Hepatocyte (in vitro differentiated cells): ENCODE measurements around the gene MYOT. TPM values are rescaled to one million over a fixed set of nuclear protein-coding genes. Genes with fewer than 3 reads are reported as not detected.
"Not testable (repeated sequence)": the region's sequence is repeated elsewhere in the genome, so short reads cannot be mapped to it uniquely, and the experiment has no call there.

ENCODE experiments used
- DNase-seq: peaks from one replicate; pipeline ENCODE4 v3.0.0-alpha.2; 2016; ENCODE audit warnings: low spot score
- H2AFZ ChIP-seq: fragments of 200-600 bp; sonication (generic); 2 replicates; pipeline ENCODE4 v1.6.0; 2016; ENCODE audit warnings: antibody characterized with exemption, mild to moderate bottlenecking
- H3K27ac ChIP-seq: fragments of 200-600 bp; sonication (generic); 2 replicates; pipeline ENCODE4 v1.5.1; 2016; ENCODE audit warnings: mild to moderate bottlenecking
- H3K27me3 ChIP-seq: fragments of 200-600 bp; sonication (generic); 2 replicates; pipeline ENCODE4 v1.6.1; 2016
- H3K36me3 ChIP-seq: fragments of 200-600 bp; sonication (generic); replicated peaks from 2 replicates; pipeline ENCODE4 v1.5.1; 2016; ENCODE audit warnings: low read depth; ENCODE audit not compliant: insufficient read depth
- H3K4me1 ChIP-seq: fragments of 200-600 bp; sonication (generic); 2 replicates; pipeline ENCODE4 v1.5.1; 2016; ENCODE audit warnings: mild to moderate bottlenecking, moderate library complexity; ENCODE audit not compliant: insufficient read depth
- H3K4me2 ChIP-seq: fragments of 200-600 bp; sonication (generic); 2 replicates; pipeline ENCODE4 v1.6.0; 2016
- H3K4me3 ChIP-seq: fragments of 200-600 bp; sonication (generic); 2 replicates; pipeline ENCODE4 v1.5.1; 2016; ENCODE audit warnings: mild to moderate bottlenecking
- H3K79me2 ChIP-seq: fragments of 200-600 bp; sonication (generic); 2 replicates; pipeline ENCODE4 v1.6.0; 2017; ENCODE audit warnings: mild to moderate bottlenecking
- H3K9me2 ChIP-seq: fragments of 200-600 bp; sonication (generic); replicated peaks from 2 replicates; pipeline ENCODE4 v1.6.0; 2017; ENCODE audit warnings: mild to moderate bottlenecking; ENCODE audit not compliant: insufficient read depth
- H3K9me3 ChIP-seq: fragments of 200-600 bp; sonication (generic); 2 replicates; pipeline ENCODE4 v1.5.1; 2016; ENCODE audit warnings: low read depth, mild to moderate bottlenecking
- H4K20me1 ChIP-seq: fragments of 200-600 bp; sonication (generic); 2 replicates; pipeline ENCODE4 v1.6.0; 2016; ENCODE audit warnings: mild to moderate bottlenecking; ENCODE audit not compliant: insufficient read depth, poor library complexity, severe bottlenecking
- CTCF ChIP-seq: fragments of 200-600 bp; sonication (generic); IDR thresholded peaks from 2 replicates; pipeline ENCODE4 v1.5.1; 2016; ENCODE audit warnings: antibody characterized with exemption, mild to moderate bottlenecking; ENCODE audit not compliant: poor library complexity
- EZH2 ChIP-seq: fragments of 200-600 bp; sonication (generic); IDR thresholded peaks from 2 replicates; pipeline ENCODE4 v1.6.1; 2016; ENCODE audit warnings: antibody characterized with exemption, mild to moderate bottlenecking, borderline replicate concordance
- EZH2phosphoT487 ChIP-seq: fragments of 200-600 bp; sonication (generic); IDR thresholded peaks from one replicate; pipeline ENCODE4 v1.6.1; 2018; ENCODE audit warnings: antibody characterized with exemption, mild to moderate bottlenecking, low read depth, moderate library complexity; ENCODE audit not compliant: unreplicated experiment, severe bottlenecking
- WGBS: methylation state at CpG from one replicate; pipeline ENCODE4 v1.1.6; 2016; ENCODE audit warnings: low lambda C conversion rate; ENCODE audit errors: missing lambda C conversion rate; 5-methylcytosine and 5-hydroxymethylcytosine counted together
- polyA plus RNA-seq: library from polyadenylated mRNA; unstranded; fragments of >200 nt; fragmentation: Nextera tagmentation; extraction: Ambion mirVana; gene quantifications from 2 replicates; pipeline ENCODE4 v1.2.1, GENCODE V29; 2016
- total RNA-seq: library from RNA; depleted of rRNA; stranded (reverse); fragments of >200 nt; gene quantifications from 2 replicates; pipeline ENCODE4 v1.2.3, GENCODE V29; 2014

Gene MYOT
- total and polyA plus RNA-seq, 2 experiments from 2014 or later, result not detected

- Histone ChIP-seq H3K4me3 (no peak overlapping the region), H3K79me2 (no peaks in the 10 kb centered on the region), H3K27me3 (peaks cover 3% of the 10 kb centered on the region), H3K4me2 (no peak overlapping the region), H3K36me3 (no peaks in the 10 kb centered on the region), H3K9me2 (no peaks in the 10 kb centered on the region), H3K9me3 (no peaks in the 10 kb centered on the region), H3K4me1 (no peaks in the 10 kb centered on the region), H4K20me1 (no peaks in the 10 kb centered on the region), H3K27ac (no peak overlapping the region), H2AFZ (no peak overlapping the region)
- WGBS, result 90% methylated on average over 3 of the region's 3 CpGs
- no peak for DNase-seq
- TF ChIP-seq EZH2 (no peak), EZH2phosphoT487 (no peak), CTCF (no peak)
These were observed 5.4 kb upstream of the MYOT start for GRCh38 chr5:137862251-137862650.

DNA sequence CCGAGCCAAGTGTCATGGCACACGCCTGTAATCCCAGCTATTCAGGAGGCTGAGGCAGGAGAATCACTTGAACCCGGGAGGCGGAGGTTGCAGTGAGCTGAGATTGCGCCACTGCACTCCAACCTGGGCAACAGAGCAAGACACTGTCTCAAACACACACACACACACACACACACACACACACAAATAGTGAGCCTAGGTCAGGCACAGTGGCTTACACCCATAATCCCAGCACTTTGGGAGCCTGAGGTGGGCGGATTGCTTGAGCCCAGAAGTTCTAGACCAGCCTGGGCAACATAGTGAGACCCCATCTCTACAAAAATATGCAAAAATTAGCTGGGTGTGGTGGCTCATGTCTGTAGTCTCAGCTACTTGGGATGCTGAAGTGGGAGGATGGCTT is 4.0 kb upstream of the MYOT start:
- H3K9me2 ChIP-seq, H3K27me3 ChIP-seq, H3K4me3 ChIP-seq, H2AFZ ChIP-seq, H3K27ac ChIP-seq, DNase-seq, H3K4me1 ChIP-seq, H4K20me1 ChIP-seq, H3K36me3 ChIP-seq, H3K79me2 ChIP-seq, H3K9me3 ChIP-seq, H3K4me2 ChIP-seq: not testable (repeated sequence)
- 97% methylated on average over 6 of the region's 6 CpGs for WGBS

DNA sequence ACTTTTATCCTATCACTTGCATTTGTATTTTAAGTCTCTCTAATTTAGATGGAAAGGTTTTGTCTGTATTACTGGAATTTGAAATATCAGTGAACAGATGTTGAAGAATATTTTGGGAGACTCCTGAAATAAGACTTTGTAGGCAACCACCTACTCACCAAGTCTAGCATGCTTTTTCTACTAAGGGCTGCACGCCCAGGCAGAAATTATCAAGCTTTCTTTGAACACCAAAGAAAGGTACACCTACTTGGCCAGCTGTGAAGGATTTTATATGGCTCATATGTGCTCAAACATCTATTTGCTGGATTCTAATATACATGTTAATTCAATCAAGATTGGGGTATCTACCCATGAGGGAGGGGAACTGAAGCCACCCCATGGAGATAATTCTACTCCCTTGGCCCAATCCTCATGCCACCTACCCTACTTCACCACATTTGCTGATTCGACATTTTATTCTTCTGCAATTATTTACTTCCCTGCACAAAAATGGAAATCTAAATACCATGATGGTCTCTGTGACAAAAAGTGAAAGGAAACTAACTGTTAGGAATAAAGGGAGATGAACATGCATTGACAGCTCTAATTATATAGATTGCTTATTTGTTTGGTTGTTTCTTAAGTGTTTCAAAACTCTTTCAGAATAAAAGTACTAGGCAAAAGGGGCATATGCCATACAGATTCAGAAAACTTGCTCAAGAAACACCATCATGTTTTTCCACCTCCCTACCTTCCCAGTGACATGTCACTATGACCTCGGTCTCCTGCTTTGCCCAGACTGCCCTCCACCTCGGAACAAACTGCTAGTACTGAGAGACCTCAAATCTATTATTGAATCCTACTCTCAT is 895 bp upstream of the MYOT start:
- H4K20me1 ChIP-seq, result no peaks in the 10 kb centered on the region
- H3K36me3 ChIP-seq, result no peaks in the 10 kb centered on the region
- no peak overlapping the region for H3K4me3 ChIP-seq
- TF ChIP-seq CTCF (no peak), EZH2phosphoT487 (no peak), EZH2 (no peak)
- H3K9me3 ChIP-seq, result no peaks in the 10 kb centered on the region
- H3K27me3 ChIP-seq, result peaks cover 3% of the 10 kb centered on the region
- H3K27ac ChIP-seq, result no peak overlapping the region
- no peaks in the 10 kb centered on the region for H3K4me1 ChIP-seq
- no peak overlapping the region for H3K4me2 ChIP-seq
- H3K79me2 ChIP-seq, result no peaks in the 10 kb centered on the region
- no peak for DNase-seq
- no peak overlapping the region for H2AFZ ChIP-seq
- no peaks in the 10 kb centered on the region for H3K9me2 ChIP-seq
- 92% methylated on average over 4 of the region's 4 CpGs for WGBS

- no peak for DNase-seq
- no peaks in the 10 kb centered on the region for H3K4me1 ChIP-seq
- no peaks in the 10 kb centered on the region for H3K79me2 ChIP-seq
- TF ChIP-seq EZH2, result no peak
- no peak for TF ChIP-seq EZH2phosphoT487
- TF ChIP-seq CTCF, result no peak
- H4K20me1 ChIP-seq, result no peaks in the 10 kb centered on the region
- H3K9me2 ChIP-seq, result no peaks in the 10 kb centered on the region
- no peak overlapping the region for H3K27ac ChIP-seq
- no peak overlapping the region for H2AFZ ChIP-seq
- no peak overlapping the region for H3K4me2 ChIP-seq
- no peak overlapping the region for H3K4me3 ChIP-seq
- no peaks in the 10 kb centered on the region for H3K36me3 ChIP-seq
- H3K27me3 ChIP-seq, result peaks cover 3% of the 10 kb centered on the region
- no peaks in the 10 kb centered on the region for H3K9me3 ChIP-seq
- WGBS, result 92% methylated on average over 7 of the region's 7 CpGs
These were observed 3.1 kb downstream of the MYOT start for GRCh38 chr5:137870647-137871339.
